ENCODE data around the gene TLE3.
"Not testable (repeated sequence)": the region's sequence is repeated elsewhere in the genome, so short reads cannot be mapped to it uniquely, and the experiment has no call there.

TLE3 gene

DNA sequence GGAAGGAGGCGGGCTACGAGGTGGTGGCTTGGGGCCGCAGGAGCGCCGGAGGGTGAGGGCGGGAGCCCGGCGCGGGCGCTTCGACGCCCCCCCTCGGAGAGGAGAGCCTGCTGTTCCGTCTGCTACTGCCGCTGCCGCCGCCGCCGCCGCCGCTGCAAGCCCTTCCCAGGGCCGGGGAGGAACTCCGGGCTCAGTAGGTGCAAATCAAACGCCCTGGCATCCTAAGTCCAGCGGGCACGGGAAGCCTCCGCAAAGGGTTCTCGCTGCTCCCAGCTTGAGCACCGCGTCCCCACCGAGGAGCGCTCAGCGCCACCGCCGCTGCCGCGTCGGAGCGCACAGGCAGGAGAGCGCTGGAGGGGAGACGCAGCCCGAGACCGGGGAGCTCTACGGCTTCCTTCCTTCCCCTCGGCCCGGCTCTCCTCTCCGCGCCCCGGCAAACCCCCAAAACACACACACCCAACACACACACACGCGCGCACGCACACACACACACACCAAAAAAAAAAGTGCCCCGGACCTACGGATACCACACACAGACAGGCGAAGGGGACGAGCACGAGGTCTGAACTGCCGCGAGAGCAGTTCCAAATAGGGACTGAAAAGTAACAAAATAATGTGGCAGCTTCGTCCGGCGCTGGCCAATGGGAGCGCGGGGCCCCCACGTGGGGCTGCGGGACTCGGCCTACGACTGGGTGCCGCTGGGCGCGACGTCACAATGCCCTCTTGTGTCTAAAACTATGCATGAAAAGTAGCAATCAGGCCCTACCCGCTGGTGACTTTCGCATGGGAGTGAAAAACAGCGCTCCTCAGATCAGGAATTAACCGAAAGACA, at the start of gene TLE3:
Gene TLE3 (minus strand): TSS at position 597 of the 832 bp plus-strand sequence. CDS start 1,119 bp downstream, outside the sequence.
- FAIRE-seq: peak; percentile 97

- FAIRE-seq: no peak
These were observed 49.6 kb upstream of the TLE3 start for GRCh38 chr15:70147178-70147760.

DNA sequence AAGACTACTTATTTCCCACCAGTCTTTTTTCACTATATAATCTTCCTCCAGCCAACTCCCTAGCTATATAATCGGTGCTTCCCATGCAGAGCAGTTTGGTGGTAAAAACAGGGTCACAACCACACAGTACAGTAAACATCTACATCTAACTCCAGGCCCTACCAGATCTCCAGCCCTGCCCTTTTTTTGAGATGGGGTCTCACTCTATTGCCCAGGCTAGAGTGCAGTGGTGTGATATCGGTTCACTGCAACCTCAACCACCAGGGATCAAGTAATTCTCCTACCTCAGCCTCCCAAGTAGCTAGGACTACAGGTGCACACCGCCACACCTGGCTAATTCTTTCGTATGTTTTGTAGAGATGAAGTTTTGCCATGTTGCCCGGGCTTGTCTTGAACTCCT, 49.1 kb upstream of the TLE3 start:
- no peak for FAIRE-seq

- no peak for FAIRE-seq
These were observed 48.4 kb upstream of the TLE3 start for GRCh38 chr15:70146162-70146561.

- no peak for FAIRE-seq
These were observed 47.5 kb upstream of the TLE3 start for GRCh38 chr15:70145261-70145660.

GRCh38 chr15:70142322-70143191, 44.8 kb upstream of the TLE3 start:
- FAIRE-seq: no peak

DNA sequence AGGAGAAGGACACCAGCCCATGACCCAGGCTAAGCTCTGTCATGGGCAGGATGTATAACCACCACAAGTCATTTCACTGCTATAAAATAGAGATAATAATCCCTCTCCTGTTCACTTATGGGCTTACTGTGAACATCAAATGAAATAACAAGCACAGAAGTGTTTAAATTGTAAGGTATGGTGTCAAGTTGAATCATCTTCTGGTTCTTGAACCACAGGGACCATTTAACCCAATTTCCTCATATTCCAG, 44.3 kb upstream of the TLE3 start:
- FAIRE-seq: no peak

DNA sequence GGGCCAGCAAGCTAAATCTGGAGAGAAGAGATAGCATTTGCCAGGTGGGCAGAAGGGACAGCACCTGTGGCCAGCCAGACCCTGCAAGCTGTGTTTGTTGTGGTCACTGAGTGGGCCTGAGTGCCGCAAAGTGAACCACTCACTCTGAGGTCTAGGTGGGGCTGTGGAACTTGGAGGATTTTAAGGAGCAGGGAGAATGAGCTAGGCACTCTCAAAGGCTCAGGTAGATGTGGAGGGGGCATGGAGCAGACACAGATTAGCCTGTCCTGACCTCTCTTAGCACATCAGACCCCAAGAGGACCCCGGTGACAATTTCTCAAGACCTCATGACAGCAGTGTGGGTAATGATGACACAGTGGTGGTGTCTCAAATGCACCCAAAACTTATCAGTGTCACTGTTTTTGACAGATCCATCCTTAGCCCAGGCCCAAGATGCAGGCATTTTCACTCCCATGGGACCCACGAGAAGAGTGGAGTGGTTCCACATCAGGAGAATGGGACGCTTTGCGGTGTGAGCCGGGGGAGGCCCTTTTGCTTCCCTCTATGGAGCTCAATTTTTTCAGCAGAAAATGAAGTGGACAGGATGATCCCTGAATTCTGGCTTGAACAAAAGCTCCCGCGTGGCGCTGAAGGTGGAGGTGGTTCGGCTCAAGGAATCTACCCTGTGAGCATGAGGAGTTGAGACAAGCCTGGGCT, 43.8 kb upstream of the TLE3 start:
- no peak for FAIRE-seq

DNA sequence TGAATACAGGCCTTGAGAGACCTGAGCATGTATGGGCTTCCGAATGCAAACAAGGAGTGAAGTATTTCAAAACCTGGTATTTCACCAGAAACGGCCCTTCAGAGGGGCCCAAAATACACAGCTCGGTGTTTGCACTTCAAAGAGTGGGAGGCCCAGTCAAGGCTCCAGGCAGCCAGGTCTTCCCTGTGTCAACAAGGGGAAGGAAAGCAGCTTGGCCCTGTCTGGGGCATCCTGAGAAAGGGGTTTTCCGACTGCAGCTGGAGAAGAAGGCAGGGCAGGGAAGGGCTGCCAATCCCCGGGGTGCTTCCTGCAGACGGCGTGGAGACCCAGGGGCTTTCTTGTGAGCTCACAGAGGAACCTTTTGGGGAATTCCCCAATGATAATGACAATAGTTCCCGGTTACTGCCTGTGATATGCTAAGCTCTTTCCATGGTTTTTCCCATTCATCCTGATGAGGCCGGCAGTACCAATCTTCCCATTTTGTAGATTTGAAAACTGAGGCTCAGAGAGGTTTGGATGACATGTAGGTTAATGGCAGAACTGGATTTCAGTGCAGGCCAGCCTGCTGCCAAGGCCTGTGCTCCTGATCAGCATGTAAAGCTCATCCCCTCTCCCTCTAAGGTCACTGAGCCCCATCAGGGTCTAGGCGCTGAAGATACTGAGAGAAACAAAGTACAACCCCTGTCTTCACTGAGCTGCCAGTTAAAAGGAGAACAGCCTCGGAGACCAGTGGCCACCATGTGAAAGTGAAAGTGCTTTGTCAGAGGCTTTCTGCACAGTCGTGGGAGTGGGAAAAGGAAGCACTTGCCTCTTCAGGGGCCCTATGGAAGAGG, 43.0 kb upstream of the TLE3 start:
- FAIRE-seq: no peak

GRCh38 chr15:70140025-70140542, 42.4 kb upstream of the TLE3 start:
- no peak for FAIRE-seq

GRCh38 chr15:70137967-70138366, 40.2 kb upstream of the TLE3 start:
- no peak for FAIRE-seq

- not testable (repeated sequence) for FAIRE-seq
These were observed 39.3 kb upstream of the TLE3 start for GRCh38 chr15:70137021-70137420.

DNA sequence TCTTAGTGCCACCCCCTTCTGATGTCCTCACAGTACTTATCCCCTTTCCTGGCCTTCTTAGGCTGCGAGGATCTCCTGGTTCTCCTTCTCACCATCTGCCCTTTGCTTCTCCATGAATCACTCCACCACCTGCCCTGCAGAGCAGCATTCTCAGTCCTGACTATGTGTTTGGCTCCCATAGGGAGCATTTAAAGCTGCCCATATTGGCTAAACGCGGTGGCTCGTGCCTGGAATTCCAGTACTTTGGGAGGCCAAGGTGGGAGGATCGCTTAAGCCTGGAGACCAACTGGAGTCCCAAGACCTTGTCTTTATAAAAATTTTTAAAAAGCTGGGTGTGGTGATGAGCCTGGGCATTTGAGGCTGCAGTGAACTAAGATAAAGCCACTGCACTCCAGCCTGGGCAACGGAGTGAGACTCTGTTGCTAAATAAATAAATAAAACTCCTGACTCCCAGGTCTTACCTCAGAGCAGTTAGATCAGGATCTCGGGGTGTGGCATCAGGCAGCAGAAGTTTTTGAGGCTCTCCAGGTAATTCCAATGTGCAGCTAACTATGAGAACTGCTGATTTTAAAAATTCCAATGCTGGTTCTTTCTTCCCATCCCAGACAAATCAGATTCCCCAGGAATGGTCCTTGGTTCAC, 36.2 kb upstream of the TLE3 start:
- FAIRE-seq: no peak

GRCh38 chr15:70133296-70133695, 35.6 kb upstream of the TLE3 start:
- no peak for FAIRE-seq

DNA sequence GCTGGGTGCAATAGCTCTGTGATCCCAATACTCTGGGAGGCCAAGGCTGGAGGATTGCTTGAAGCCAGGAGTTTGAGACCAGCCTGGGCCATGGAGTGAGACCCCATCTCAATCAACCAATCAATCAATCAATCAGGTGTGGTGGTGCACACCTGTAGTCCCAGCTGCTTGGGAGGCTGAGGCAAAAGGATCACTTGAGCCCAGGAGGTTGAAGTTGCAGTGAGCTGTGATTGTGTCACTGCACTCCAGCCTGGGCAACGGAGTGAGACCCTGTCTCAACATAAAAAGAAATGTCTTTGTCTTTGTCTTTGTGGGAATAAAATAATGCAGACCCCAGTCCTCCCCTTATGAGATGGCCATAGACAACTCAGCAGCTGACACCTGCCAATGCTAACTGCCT, 34.9 kb upstream of the TLE3 start:
- no peak for FAIRE-seq

- FAIRE-seq: no peak
These were observed 34.4 kb upstream of the TLE3 start for GRCh38 chr15:70132139-70132538.

GRCh38 chr15:70128414-70129140, 30.9 kb upstream of the TLE3 start:
- no peak for FAIRE-seq

DNA sequence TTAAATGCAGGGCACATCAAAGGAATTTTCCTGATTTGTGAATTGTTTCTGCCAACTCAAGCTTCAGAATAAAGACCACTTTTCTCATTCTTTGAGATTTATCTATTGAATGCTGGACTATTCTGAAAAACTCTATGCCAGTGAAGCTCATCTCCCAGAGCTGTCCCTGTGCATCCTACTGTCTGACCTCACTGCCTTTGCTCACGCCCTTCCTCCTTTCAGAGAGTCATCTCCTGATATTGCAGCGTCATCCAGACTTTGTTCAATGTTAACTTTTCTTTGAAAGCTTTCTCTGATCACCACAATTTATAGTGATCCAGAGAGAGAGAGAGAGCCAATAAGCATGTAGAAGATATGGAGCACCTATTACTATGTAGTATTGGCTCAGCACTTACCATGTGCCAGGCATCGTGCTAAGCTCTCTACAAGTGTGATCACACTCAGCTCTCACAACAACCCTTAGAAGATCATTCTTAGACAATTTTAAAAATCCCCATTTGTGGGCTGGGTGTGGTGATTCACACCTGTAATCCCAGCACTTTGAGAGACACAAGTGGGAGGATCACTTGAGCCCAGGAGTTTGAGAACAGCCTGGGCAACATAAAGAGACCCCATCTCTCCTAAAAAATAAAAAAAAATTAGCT, 30.2 kb upstream of the TLE3 start:
- no peak for FAIRE-seq

DNA sequence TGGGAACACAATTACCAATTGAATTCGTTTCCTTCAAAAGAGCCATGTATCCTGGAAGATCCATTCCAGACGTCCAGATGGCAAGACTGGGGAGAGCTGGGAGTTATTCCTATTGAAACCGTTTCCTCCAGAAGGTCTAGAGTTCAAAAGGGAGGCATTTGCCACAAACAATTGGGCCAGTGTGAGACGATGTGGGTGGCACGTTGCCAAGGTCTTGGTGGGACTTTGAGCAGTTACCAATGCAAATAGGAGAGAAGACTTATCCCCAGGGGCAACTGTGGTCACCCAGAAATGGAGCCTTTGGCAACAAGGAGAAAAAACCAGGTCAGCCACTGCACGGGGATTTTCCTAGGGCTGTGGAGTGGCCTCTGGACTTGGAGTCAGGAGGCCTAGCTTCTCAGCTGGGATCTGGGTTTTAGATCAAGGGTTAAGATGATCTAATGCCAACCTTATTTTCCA, 29.6 kb upstream of the TLE3 start:
- no peak for FAIRE-seq

GRCh38 chr15:70126362-70126761, 28.6 kb upstream of the TLE3 start:
- no peak for FAIRE-seq

All from endometrium (tissue), 2 donors.